Small intestine (tissue), 7 donors: ENCODE measurements around the gene AK4. TPM values are rescaled to one million over a fixed set of nuclear protein-coding genes. Genes with fewer than 3 reads are reported as not detected.
"Not testable (repeated sequence)": the region's sequence is repeated elsewhere in the genome, so short reads cannot be mapped to it uniquely, and the experiment has no call there.

Source experiments
- DNase-seq, 2 donors: peaks; one replicate each; pipeline versions ENCODE4 v3.0.0 to v3.0.0-alpha.2; 2013
- FAIRE-seq: peaks from 2 replicates; lab custom pipeline; 2012; peaks lifted over from hg19 to GRCh38; lab: Jason Lieb, UNC
- H3K27ac ChIP-seq, 3 donors: one replicate each; pipeline ENCODE4 v1.5.1; 2013; ENCODE audit warnings: low read length in 2 of 3, mild to moderate bottlenecking in 2 of 3, control low read depth in 1 of 3, inconsistent platforms in 1 of 3, low read depth in 1 of 3, moderate library complexity in 1 of 3
- H3K27me3 ChIP-seq, 3 donors: one replicate each; pipeline ENCODE4 v1.6.1; 2013; ENCODE audit warnings: low read length in 3 of 3, inconsistent platforms in 1 of 3; ENCODE audit not compliant: control insufficient read depth in 3 of 3, insufficient read depth in 3 of 3
- H3K36me3 ChIP-seq, 3 donors: one replicate each; pipeline ENCODE4 v1.6.1; 2013; ENCODE audit warnings: low read length in 3 of 3, inconsistent platforms in 1 of 3, low read depth in 1 of 3, mild to moderate bottlenecking in 1 of 3, moderate library complexity in 1 of 3; ENCODE audit not compliant: control insufficient read depth in 3 of 3, insufficient read depth in 2 of 3
- H3K4me1 ChIP-seq, 3 donors: one replicate each; pipeline ENCODE4 v1.6.1; 2013; ENCODE audit warnings: low read length in 2 of 3, inconsistent platforms in 1 of 3, low read depth in 1 of 3, mild to moderate bottlenecking in 1 of 3, moderate library complexity in 1 of 3; ENCODE audit not compliant: control insufficient read depth in 3 of 3, insufficient read depth in 2 of 3
- H3K4me3 ChIP-seq, 3 donors: one replicate each; pipeline ENCODE4 v1.5.1; 2013; ENCODE audit warnings: low read length in 3 of 3, control low read depth in 1 of 3, inconsistent platforms in 1 of 3, low read depth in 1 of 3, mild to moderate bottlenecking in 1 of 3, moderate library complexity in 1 of 3
- H3K9me3 ChIP-seq, 2 donors: one replicate each; pipeline ENCODE4 v1.6.1; 2013; ENCODE audit warnings: low read depth in 1 of 2, low read length in 1 of 2; ENCODE audit not compliant: control insufficient read depth in 2 of 2, insufficient read depth in 1 of 2
- WGBS, 3 donors: extraction: QIAGEN DNeasy Blood & Tissue Kit; methylation state at CpG; one replicate each; pipeline ENCODE4 v1.1.7; 2013; 5-methylcytosine and 5-hydroxymethylcytosine counted together
- polyA plus RNA-seq, 4 donors: library from polyadenylated mRNA; stranded (reverse) in 3 of 4; unstranded in 1 of 4; fragments of 200-250 nt in 3 of 4; fragments of 120-200 nt in 1 of 4; gene quantifications; one replicate each; pipeline versions ENCODE4 v1.2.1 to v1.2.3, GENCODE V29; 2013
- donor health status: healthy with polysubstance abuse.
- donor health status: control.
- donor health status: control.
- donor health status: Bipolar disorder and iron deficiency.
- donor health status: healthy.

Gene AK4
- polyA plus RNA-seq, 4 donors: 2.0 to 51.8 (median 4.6) TPM

- DNase-seq: no peak
- H3K4me3 ChIP-seq: no peak overlapping the region
- peaks cover 0 to 7% of the 10 kb centered on the region in 2 donors for H3K9me3 ChIP-seq
- 32 to 33% (median 33%) methylated on average over 2 of the region's 2 CpGs for WGBS, 3 donors
- H3K36me3 ChIP-seq: no peaks in the 10 kb centered on the region
- no peak overlapping the region for H3K27ac ChIP-seq
- H3K4me1 ChIP-seq: peaks cover 0 to 6% (median 0%) of the 10 kb centered on the region in 3 donors
- H3K27me3 ChIP-seq: peaks cover 0 to 3% (median 0%) of the 10 kb centered on the region in 3 donors
- no peak for FAIRE-seq
Observed at GRCh38 chr1:65113298-65113697, 34.7 kb upstream of the AK4 start.

GRCh38 chr1:65114322-65114721 lies 33.7 kb upstream of the AK4 start:
- Histone ChIP-seq H3K27ac (no peak overlapping the region), H3K27me3 (peaks cover 0 to 3% (median 0%) of the 10 kb centered on the region in 3 donors), H3K4me1 (no peaks in the 10 kb centered on the region), H3K9me3 (peaks cover 0 to 7% of the 10 kb centered on the region in 2 donors), H3K36me3 (no peaks in the 10 kb centered on the region), H3K4me3 (no peak overlapping the region)
- WGBS, 3 donors: 51 to 81% (median 75%) methylated on average over 4 of the region's 4 CpGs
- FAIRE-seq (no peak), DNase-seq (peak in 1 of 2 donors; percentile 39)

GRCh38 chr1:65119951-65120350 lies 28.1 kb upstream of the AK4 start:
- WGBS, 3 donors: 83 to 85% (median 85%) methylated on average over 4 of the region's 4 CpGs
- H3K27ac ChIP-seq: no peak overlapping the region
- no peaks in the 10 kb centered on the region for H3K27me3 ChIP-seq
- H3K4me1 ChIP-seq: no peaks in the 10 kb centered on the region
- H3K4me3 ChIP-seq: no peak overlapping the region
- no peaks in the 10 kb centered on the region for H3K36me3 ChIP-seq
- DNase-seq: no peak
- no peaks in the 10 kb centered on the region for H3K9me3 ChIP-seq
- no peak for FAIRE-seq

- H3K27ac ChIP-seq, H3K4me1 ChIP-seq, H3K4me3 ChIP-seq, H3K27me3 ChIP-seq, H3K36me3 ChIP-seq, FAIRE-seq, DNase-seq, H3K9me3 ChIP-seq: not testable (repeated sequence)
- 90 to 93% (median 92%) methylated on average over 4 of the region's 4 CpGs for WGBS, 3 donors
Observed at GRCh38 chr1:65129104-65129503, 18.9 kb upstream of the AK4 start.

- H3K27me3 ChIP-seq: no peaks in the 10 kb centered on the region
- no peaks in the 10 kb centered on the region for H3K36me3 ChIP-seq
- H3K9me3 ChIP-seq: no peaks in the 10 kb centered on the region
- FAIRE-seq: no peak
- no peak for DNase-seq
- no peak overlapping the region for H3K27ac ChIP-seq
- peaks cover 0 to 10% (median 0%) of the 10 kb centered on the region in 3 donors for H3K4me1 ChIP-seq
- WGBS, 3 donors: 93 to 100% (median 97%) methylated on average over 1 of the region's 1 CpG
- H3K4me3 ChIP-seq: no peak overlapping the region
Observed at GRCh38 chr1:65138524-65138923, 9.5 kb upstream of the AK4 start.

- not testable (repeated sequence) for H3K27me3 ChIP-seq, DNase-seq, H3K27ac ChIP-seq, H3K4me3 ChIP-seq, H3K36me3 ChIP-seq, FAIRE-seq, H3K9me3 ChIP-seq
- H3K4me1 ChIP-seq: peaks cover 0 to 10% (median 0%) of the 10 kb centered on the region in 3 donors
- WGBS, 3 donors: 71 to 94% (median 72%) methylated on average over 2 to 3 of the region's 3 CpGs
Observed at GRCh38 chr1:65139793-65140192, 8.2 kb upstream of the AK4 start.

GRCh38 chr1:65141394-65141793 lies 6.6 kb upstream of the AK4 start:
- WGBS, 3 donors: 17 to 27% (median 25%) methylated on average over 4 of the region's 4 CpGs
- FAIRE-seq: no peak
- Histone ChIP-seq H3K27me3 (no peaks in the 10 kb centered on the region), H3K4me1 (peaks cover 0 to 10% (median 0%) of the 10 kb centered on the region in 3 donors), H3K27ac (peak overlapping the region in 1 of 3 donors; percentile 4), H3K36me3 (no peaks in the 10 kb centered on the region), H3K4me3 (no peak overlapping the region), H3K9me3 (no peaks in the 10 kb centered on the region)
- peak; percentile 51 to 73 for DNase-seq

GRCh38 chr1:65141918-65142317 lies 6.1 kb upstream of the AK4 start:
- H3K9me3 ChIP-seq: no peaks in the 10 kb centered on the region
- no peak overlapping the region for H3K4me3 ChIP-seq
- FAIRE-seq: no peak
- H3K4me1 ChIP-seq: peaks cover 0 to 14% (median 0%) of the 10 kb centered on the region in 3 donors
- peak overlapping the region in 1 of 3 donors; percentile 4 for H3K27ac ChIP-seq
- no peaks in the 10 kb centered on the region for H3K36me3 ChIP-seq
- peaks cover 0 to 4% (median 0%) of the 10 kb centered on the region in 3 donors for H3K27me3 ChIP-seq
- no peak for DNase-seq

GRCh38 chr1:65143112-65143658 lies 4.8 kb upstream of the AK4 start:
- H3K4me3 ChIP-seq, H3K27ac ChIP-seq, FAIRE-seq, H3K36me3 ChIP-seq, DNase-seq, H3K27me3 ChIP-seq, H3K9me3 ChIP-seq: not testable (repeated sequence)
- H3K4me1 ChIP-seq: peaks cover 0 to 18% (median 0%) of the 10 kb centered on the region in 3 donors
- WGBS, 3 donors: 86 to 95% (median 92%) methylated on average over 6 of the region's 6 CpGs
